ENCODE results near the gene PLD4.
"Not testable (repeated sequence)": the region's sequence is repeated elsewhere in the genome, so short reads cannot be mapped to it uniquely, and the experiment has no call there.

The PLD4 gene

GRCh38 chr14:104881369-104881979 lies 43.2 kb upstream of the PLD4 start:
- TF ChIP-seq, protein P1, sequence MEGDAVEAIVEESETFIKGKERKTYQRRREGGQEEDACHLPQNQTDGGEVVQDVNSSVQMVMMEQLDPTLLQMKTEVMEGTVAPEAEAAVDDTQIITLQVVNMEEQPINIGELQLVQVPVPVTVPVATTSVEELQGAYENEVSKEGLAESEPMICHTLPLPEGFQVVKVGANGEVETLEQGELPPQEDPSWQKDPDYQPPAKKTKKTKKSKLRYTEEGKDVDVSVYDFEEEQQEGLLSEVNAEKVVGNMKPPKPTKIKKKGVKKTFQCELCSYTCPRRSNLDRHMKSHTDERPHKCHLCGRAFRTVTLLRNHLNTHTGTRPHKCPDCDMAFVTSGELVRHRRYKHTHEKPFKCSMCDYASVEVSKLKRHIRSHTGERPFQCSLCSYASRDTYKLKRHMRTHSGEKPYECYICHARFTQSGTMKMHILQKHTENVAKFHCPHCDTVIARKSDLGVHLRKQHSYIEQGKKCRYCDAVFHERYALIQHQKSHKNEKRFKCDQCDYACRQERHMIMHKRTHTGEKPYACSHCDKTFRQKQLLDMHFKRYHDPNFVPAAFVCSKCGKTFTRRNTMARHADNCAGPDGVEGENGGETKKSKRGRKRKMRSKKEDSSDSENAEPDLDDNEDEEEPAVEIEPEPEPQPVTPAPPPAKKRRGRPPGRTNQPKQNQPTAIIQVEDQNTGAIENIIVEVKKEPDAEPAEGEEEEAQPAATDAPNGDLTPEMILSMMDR (IDR thresholded peaks at IDR 0.05; ENCODE audit: unreplicated experiment in 3 of 3), result no peak
- Mint-ChIP-seq H3K4me1 (peaks cover 14% of the 10 kb centered on the region), H3K9me3 (no peaks in the 10 kb centered on the region), H3K27ac (peak overlapping the region in 1 of 3 experiments; percentile 46), H3K27me3 (ENCODE audit: low read depth) (no peaks in the 10 kb centered on the region), H3K4me3 (no peak overlapping the region), H3K36me3 (ENCODE audit: low read depth) (no peaks in the 10 kb centered on the region)

DNA sequence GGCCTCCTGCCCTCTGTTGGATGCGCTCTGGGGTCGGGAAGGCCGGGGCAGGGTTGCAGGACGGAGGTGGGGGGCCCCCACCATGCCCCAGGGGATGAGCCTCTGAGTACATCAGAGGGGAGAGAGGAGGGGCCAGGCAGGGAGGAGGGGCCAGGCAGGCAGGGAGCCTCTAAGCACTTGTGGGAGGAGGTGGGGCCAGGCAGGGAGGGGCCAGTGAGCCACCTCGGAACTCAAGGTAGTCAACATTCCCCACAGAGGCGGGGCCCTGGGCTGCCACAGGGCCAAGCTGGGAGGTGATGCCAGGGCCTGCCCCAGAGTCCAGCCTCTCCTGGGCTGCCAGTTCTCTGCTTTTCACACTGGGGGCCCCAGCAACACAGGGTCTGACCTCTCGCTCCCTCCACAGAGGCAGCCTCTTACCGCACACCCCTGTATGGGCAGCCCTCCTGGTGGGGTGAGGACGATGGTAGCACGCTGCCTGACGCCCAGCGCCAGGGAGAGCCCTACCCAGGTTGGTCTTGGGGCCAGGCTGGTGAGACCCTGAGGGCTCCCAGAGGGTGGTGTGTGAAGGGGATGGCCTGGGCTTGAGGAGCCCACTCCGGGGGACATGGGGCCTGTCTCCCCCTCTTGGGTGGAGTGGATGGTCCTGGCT lies 42.2 kb upstream of the PLD4 start:
- Mint-ChIP-seq H3K27ac (no peak overlapping the region), H3K4me1 (peaks cover 14% of the 10 kb centered on the region), H3K27me3 (ENCODE audit: low read depth) (no peaks in the 10 kb centered on the region), H3K9me3 (no peaks in the 10 kb centered on the region), H3K4me3 (no peak overlapping the region), H3K36me3 (ENCODE audit: low read depth) (no peaks in the 10 kb centered on the region)
- TF ChIP-seq, protein P1 (IDR thresholded peaks at IDR 0.05; ENCODE audit: unreplicated experiment in 3 of 3), result no peak

GRCh38 chr14:104882991-104883660 lies 41.6 kb upstream of the PLD4 start:
- Mint-ChIP-seq H3K4me3 (no peak overlapping the region), H3K9me3 (no peaks in the 10 kb centered on the region), H3K36me3 (ENCODE audit: low read depth) (no peaks in the 10 kb centered on the region), H3K4me1 (peaks cover 14% of the 10 kb centered on the region), H3K27me3 (ENCODE audit: low read depth) (no peaks in the 10 kb centered on the region), H3K27ac (no peak overlapping the region)
- TF ChIP-seq, protein P1 (IDR thresholded peaks at IDR 0.05; ENCODE audit: unreplicated experiment in 3 of 3), result no peak

DNA sequence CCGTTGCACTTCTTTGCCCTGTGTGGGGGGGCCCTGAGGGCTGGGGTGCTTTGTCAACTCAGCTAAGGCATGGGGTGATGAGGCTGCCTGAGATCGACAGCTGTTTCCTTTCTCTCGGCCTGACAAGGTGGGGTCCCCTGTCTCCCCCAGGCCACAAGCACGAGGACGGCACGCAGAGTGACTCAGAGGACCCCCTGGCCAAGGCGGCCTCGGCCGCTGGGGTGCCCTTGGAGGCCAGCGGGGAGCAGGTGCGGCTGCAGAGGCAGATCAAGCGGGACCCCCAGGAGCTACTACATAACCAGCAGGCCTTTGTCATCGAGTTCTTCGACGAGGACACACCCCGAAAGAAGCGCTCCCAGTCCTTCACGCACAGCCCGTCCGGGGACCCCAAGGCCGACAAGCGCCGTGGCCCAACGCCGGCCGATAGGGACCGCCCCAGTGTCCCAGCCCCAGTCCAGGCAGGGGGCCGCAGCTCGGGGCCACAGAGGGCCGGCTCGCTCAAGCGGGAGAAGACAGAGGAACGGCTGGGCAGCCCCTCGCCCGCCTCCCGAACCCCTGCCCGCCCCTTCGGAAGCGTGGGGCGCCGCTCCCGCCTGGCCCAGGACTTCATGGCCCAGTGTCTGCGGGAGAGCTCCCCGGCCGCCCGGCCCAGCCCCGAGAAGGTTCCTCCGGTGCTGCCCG lies 40.9 kb upstream of the PLD4 start:
- H3K36me3 Mint-ChIP-seq (ENCODE audit: low read depth), result no peaks in the 10 kb centered on the region
- H3K9me3 Mint-ChIP-seq, result no peaks in the 10 kb centered on the region
- H3K4me3 Mint-ChIP-seq, result no peak overlapping the region
- H3K27me3 Mint-ChIP-seq (ENCODE audit: low read depth), result no peaks in the 10 kb centered on the region
- TF ChIP-seq, protein P1 (IDR thresholded peaks at IDR 0.05; ENCODE audit: unreplicated experiment in 3 of 3), result no peak
- H3K4me1 Mint-ChIP-seq, result peaks cover 14% of the 10 kb centered on the region
- no peak overlapping the region for H3K27ac Mint-ChIP-seq

GRCh38 chr14:104884381-104884780 lies 40.3 kb upstream of the PLD4 start:
- not testable (repeated sequence) for H3K9me3 Mint-ChIP-seq; H3K27ac Mint-ChIP-seq; H3K27me3 Mint-ChIP-seq (ENCODE audit: low read depth); H3K4me1 Mint-ChIP-seq; H3K36me3 Mint-ChIP-seq (ENCODE audit: low read depth); H3K4me3 Mint-ChIP-seq
